ENCODE results near the gene NSUN7.

The NSUN7 gene

GRCh38 chr4:40820101-40820500 is 70.3 kb downstream of the NSUN7 start:
- no peak for DNase-seq (ENCODE audit: low spot score)
- TF ChIP-seq CTCF (IDR thresholded peaks at IDR 0.05; ENCODE audit: borderline replicate concordance, control extremely low read depth, extremely low read depth, insufficient read depth, missing control alignments): no peak
- in situ Hi-C loops (cut with MboI; ENCODE audit: low sequenced_read_pairs, unreplicated experiment): no loop called here

GRCh38 chr4:40822420-40823166 is 72.8 kb downstream of the NSUN7 start:
- DNase-seq (ENCODE audit: low spot score): no peak
- TF ChIP-seq CTCF (IDR thresholded peaks at IDR 0.05; ENCODE audit: borderline replicate concordance, control extremely low read depth, extremely low read depth, insufficient read depth, missing control alignments): no peak
- in situ Hi-C loops (cut with MboI; ENCODE audit: low sequenced_read_pairs, unreplicated experiment): no loop called here

- in situ Hi-C loops (cut with MboI; ENCODE audit: low sequenced_read_pairs, unreplicated experiment): no loop called here
- TF ChIP-seq CTCF (IDR thresholded peaks at IDR 0.05; ENCODE audit: borderline replicate concordance, control extremely low read depth, extremely low read depth, insufficient read depth, missing control alignments): no peak
- DNase-seq (ENCODE audit: low spot score): no peak
Observed at GRCh38 chr4:40825014-40825838, 75.5 kb downstream of the NSUN7 start.

GRCh38 chr4:40826821-40827220 is 77.1 kb downstream of the NSUN7 start:
- in situ Hi-C loops (cut with MboI; ENCODE audit: low sequenced_read_pairs, unreplicated experiment): no loop called here
- DNase-seq (ENCODE audit: low spot score): no peak
- no peak for TF ChIP-seq CTCF (IDR thresholded peaks at IDR 0.05; ENCODE audit: borderline replicate concordance, control extremely low read depth, extremely low read depth, insufficient read depth, missing control alignments)

GRCh38 chr4:40827758-40828157 is 78.0 kb downstream of the NSUN7 start:
- no peak for TF ChIP-seq CTCF (IDR thresholded peaks at IDR 0.05; ENCODE audit: borderline replicate concordance, control extremely low read depth, extremely low read depth, insufficient read depth, missing control alignments)
- no peak for DNase-seq (ENCODE audit: low spot score)
- in situ Hi-C loops (cut with MboI; ENCODE audit: low sequenced_read_pairs, unreplicated experiment): no loop called here

- no peak for DNase-seq (ENCODE audit: low spot score)
- in situ Hi-C loops (cut with MboI; ENCODE audit: low sequenced_read_pairs, unreplicated experiment): no loop called here
- TF ChIP-seq CTCF (IDR thresholded peaks at IDR 0.05; ENCODE audit: borderline replicate concordance, control extremely low read depth, extremely low read depth, insufficient read depth, missing control alignments): no peak
Observed at GRCh38 chr4:40828661-40829060, 78.9 kb downstream of the NSUN7 start.

Data from GM13976 (cell line).